Effector memory CD4-positive, alpha-beta T cell (primary cell): ENCODE results near the gene PDCD1.
"Not testable (repeated sequence)": the region's sequence is repeated elsewhere in the genome, so short reads cannot be mapped to it uniquely, and the experiment has no call there.

ENCODE experiments used
- DNase-seq, 3 donors: peaks; one replicate each; pipeline ENCODE4 v3.0.0-alpha.2; 2020
- H3K27ac ChIP-seq: 2 replicates; pipeline ENCODE4 v1.7.0; 2013; ENCODE audit warnings: mild to moderate bottlenecking, low read length, moderate library complexity; ENCODE audit not compliant: insufficient read depth, poor library complexity, severe bottlenecking
- H3K27me3 ChIP-seq: replicated peaks from 2 replicates; pipeline ENCODE4 v1.7.0; 2013; ENCODE audit warnings: mild to moderate bottlenecking, low read length; ENCODE audit not compliant: insufficient read depth, control insufficient read depth, poor library complexity, severe bottlenecking
- H3K36me3 ChIP-seq: 2 replicates; pipeline ENCODE4 v1.7.0; 2013; ENCODE audit warnings: mild to moderate bottlenecking, low read length, moderate library complexity; ENCODE audit not compliant: control insufficient read depth, insufficient read depth
- H3K4me1 ChIP-seq: 2 replicates; pipeline ENCODE4 v1.7.0; 2013; ENCODE audit warnings: low read length, mild to moderate bottlenecking; ENCODE audit not compliant: control insufficient read depth, insufficient read depth, poor library complexity, severe bottlenecking
- H3K4me3 ChIP-seq: 2 replicates; pipeline ENCODE4 v1.7.0; 2013; ENCODE audit warnings: low read length, low read depth, mild to moderate bottlenecking; ENCODE audit not compliant: insufficient read depth, poor library complexity, severe bottlenecking
- H3K9me3 ChIP-seq: 2 replicates; pipeline ENCODE4 v1.7.0; 2013; ENCODE audit warnings: mild to moderate bottlenecking, low read length, moderate library complexity; ENCODE audit not compliant: control insufficient read depth

PDCD1 gene

DNA sequence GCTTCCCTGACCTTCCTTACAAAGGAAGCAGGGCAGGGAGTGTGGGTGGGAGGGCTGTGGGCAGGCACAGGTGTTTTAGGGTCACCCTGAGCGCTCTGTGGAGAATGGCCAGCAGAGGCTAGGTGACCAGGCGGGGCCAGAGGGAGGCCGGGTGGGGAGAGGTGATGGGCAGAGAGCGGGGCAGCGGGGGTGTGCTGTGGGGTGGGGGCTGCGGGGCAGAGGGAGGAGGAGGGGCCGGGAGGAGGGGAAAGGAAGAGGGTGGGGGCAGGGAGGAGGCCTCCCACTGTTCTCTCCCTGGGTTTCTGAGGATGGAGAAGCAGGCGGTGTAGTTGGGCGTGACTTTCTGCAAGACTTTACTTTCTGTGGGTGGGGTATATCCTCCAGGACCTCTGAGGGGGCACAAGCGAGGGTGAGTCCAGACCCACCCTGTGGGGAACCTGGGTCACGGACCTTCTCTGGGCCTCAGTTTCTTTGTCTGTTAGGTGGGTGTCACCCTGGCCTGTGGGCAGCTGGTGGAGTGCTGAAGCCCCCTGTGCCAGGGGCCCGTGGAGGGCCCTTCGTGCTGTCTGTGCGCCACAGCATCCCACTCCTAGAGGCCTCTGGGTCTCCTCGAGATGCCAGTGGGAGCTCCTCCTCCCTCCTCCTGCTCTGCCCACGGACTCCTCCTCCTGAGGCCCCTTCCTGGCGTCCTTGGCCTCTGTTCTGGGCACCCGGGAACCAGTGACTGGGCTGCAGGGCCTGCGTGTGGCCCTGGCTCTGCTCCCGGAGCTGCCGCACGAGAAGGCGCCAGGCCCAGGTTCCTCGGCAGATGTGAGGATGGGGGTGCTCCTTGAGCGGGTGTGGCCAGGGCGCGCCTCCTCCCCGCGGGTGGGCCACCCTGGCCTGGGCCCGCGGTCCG, 56.0 kb downstream of the PDCD1 start:
- peak overlapping the region; percentile 57 for H3K4me3 ChIP-seq
- H3K27me3 ChIP-seq: peaks cover 5% of the 10 kb centered on the region

DNA sequence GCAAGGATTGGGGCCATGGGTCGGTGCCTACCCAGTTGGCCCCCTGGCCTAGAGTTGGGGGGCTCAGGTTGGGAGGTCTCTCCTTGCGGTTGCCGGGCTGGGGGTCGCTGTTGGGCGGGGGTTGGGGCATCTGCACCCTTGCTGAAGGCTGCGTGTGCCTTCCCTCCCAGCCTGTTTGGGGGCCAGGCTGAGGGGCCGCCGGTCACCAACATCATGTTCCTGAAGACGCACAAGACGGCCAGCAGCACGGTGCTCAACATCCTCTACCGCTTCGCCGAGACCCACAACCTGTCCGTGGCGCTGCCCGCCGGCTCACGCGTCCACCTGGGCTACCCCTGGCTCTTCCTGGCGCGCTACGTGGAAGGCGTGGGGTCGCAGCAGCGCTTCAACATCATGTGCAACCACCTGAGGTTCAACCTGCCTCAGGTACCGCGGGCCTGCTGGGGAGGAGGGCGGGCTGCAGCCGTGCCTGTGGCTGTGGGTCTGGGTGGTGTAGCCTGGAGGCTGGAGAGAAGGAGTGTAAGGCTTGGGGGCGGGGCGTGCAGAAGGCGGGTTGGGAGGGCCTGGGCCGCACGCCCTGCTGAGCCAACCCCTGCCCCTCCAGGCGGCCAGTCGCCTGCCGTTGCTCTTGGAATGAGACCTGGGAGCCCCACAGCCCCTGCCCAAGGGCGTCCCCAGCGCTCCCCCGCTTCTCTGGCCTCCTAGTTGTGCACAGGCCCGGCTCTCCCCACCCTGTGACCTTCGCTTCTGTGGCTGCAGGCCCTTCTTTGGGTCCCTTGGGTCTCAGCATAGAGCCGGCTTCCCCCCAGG, 56.9 kb downstream of the PDCD1 start:
- peaks cover 5% of the 10 kb centered on the region for H3K27me3 ChIP-seq
- H3K4me1 ChIP-seq: peaks cover 23% of the 10 kb centered on the region
- DNase-seq: no peak
- H3K4me3 ChIP-seq: no peak overlapping the region
- no peaks in the 10 kb centered on the region for H3K9me3 ChIP-seq
- H3K27ac ChIP-seq: no peak overlapping the region
- no peaks in the 10 kb centered on the region for H3K36me3 ChIP-seq

More for the DNA sequence above, 56.0 kb downstream of the PDCD1 start:
- H3K9me3 ChIP-seq: no peaks in the 10 kb centered on the region
- peaks cover 23% of the 10 kb centered on the region for H3K4me1 ChIP-seq
- H3K27ac ChIP-seq: no peak overlapping the region
- H3K36me3 ChIP-seq: no peaks in the 10 kb centered on the region
- no peak for DNase-seq

DNA sequence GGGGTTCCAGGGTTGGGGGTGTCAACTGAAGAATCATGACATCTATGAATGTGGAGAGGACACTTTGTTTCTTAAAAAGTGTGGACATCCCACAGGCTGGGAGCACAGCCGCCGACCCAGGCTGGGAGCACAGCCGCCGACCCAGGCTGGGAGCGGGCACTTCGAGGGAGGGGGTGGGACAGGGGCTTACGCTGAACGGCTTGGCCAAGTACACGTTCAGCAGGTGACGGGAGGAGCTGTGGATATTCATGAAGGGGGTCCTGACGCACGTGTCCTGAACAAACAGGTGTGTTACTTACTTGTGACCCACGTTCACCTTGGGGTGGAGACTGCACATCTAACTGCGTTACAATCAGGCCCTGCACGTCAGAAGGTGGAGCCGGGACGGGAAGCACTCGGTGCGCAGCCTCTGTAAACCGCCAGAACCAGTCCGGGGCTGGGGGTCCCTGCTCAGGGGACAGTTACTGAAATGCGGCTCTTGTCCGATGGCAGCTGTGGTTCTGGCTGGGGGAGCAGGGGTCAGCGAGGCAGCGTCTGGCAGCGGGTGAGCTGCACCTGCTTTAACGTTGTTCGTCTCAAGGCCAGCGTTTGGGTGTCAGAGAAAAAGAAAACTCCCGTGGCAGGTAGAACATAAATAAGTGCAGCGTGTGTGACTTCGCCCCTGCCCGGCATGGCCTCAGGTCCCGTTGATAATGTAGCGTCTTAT, 58.3 kb downstream of the PDCD1 start:
- not testable (repeated sequence) for H3K36me3 ChIP-seq, H3K27me3 ChIP-seq, H3K27ac ChIP-seq, DNase-seq, H3K4me3 ChIP-seq, H3K9me3 ChIP-seq
- H3K4me1 ChIP-seq: peaks cover 23% of the 10 kb centered on the region
